ENCODE measurements around the gene SHE.

SHE gene

DNA sequence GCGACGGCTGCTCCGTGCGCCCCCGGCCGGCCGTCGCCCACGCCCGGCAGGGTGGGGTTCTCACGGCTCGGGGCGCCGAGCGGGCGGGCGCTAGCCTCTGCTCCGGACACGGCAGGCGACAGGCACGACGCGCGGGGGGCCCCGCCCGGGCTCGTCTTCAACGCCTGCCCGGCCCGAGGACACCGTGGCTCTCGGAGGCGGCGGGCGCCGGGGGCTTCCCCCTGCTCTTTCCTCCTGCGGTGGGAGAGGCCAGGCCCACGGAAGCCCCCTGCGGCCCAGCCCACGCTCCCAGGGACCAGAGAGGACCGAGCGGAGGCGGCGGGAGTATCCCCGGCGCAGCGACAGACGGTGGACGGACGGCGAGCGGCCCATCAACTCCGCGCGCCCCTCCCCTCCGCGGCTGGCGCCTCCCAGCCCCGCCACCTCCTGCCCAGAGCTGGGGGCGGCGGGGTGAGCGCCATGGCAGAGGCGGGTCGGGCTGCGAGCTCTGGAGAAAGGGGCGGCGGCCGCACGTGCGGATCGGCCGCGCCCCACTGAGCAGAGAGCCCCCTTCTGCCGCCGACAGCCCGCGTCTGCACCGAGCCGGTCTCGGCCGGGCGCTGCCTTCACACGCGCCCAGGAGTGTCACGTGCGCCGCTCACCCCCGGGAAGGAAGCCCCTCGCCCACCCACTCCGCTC is at the start of gene SHE, which contains the start of gene TDRD10:
Gene SHE (minus strand): TSS at position 347 of the 678 bp plus-strand sequence. CDS start 386 bp downstream, outside the sequence.
Gene TDRD10 (plus strand): TSS at position 154 of the 678 bp plus-strand sequence. CDS start 4,685 bp downstream, outside the sequence.
- no peak within 1 kb of the TSS for H3K4me3 Mint-ChIP-seq
- H3K36me3 Mint-ChIP-seq (ENCODE audit: low read depth), result no peaks in the 10 kb centered on the region
- peaks cover 71% of the 10 kb centered on the region for H3K27me3 Mint-ChIP-seq (ENCODE audit: low read depth)
- peaks cover 3% of the 10 kb centered on the region for H3K4me1 Mint-ChIP-seq (ENCODE audit: low read depth)
- no peak within 1 kb of the TSS for H3K27ac Mint-ChIP-seq
- DNase-seq (ENCODE audit: low spot score), result no peak
- H3K9me3 Mint-ChIP-seq, result no peaks in the 10 kb centered on the region

DNA sequence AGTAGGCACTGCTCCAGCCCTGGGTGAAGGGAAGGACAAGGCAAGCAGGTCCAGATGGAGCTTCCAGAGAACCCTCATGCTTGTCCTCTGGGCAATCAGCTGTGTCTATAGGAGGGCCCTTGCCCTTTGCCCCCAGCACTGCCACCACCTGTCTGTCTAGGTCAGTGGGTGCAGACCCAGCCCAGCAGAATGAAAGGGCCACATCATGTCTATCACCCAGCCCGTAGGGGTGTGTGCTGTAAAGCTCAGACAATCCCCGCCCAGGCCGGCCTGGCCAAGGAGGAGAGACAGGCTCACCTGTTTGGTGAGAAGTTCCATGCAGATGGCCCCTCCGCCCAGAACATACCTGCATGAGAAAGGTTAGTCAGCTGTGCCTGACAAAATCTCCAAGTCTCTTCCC is 49.3 kb upstream of the SHE start:
- H3K9me3 Mint-ChIP-seq, result no peaks in the 10 kb centered on the region
- H3K27me3 Mint-ChIP-seq (ENCODE audit: low read depth), result no peaks in the 10 kb centered on the region
- no peak for DNase-seq (ENCODE audit: low spot score)
- H3K36me3 Mint-ChIP-seq (ENCODE audit: low read depth), result peaks cover 66% of the 10 kb centered on the region
- no peak overlapping the region for H3K27ac Mint-ChIP-seq
- H3K4me3 Mint-ChIP-seq, result no peak overlapping the region
- peaks cover 16% of the 10 kb centered on the region for H3K4me1 Mint-ChIP-seq (ENCODE audit: low read depth)

DNA sequence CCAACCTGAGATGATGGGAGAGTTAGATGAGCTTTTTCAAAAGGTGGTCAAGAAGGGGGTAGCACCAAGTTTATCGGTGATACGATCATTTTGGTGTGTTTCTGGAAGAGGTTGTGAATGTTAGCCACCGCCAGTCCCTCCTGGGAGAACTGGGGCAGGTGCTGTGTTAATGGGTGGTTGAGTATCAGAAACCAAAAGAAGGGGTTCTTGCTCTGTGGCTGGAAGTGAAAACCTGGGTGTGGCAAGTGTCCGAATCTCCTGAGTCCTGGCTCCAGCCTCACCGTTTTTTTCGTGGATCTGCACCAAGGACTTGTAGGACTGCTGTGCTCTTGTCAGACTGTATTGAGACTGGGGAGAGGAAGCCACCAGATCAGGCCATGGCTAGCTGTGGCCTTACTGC is 48.4 kb upstream of the SHE start:
- Mint-ChIP-seq H3K27ac (no peak overlapping the region), H3K4me1 (ENCODE audit: low read depth) (peaks cover 8% of the 10 kb centered on the region), H3K9me3 (no peaks in the 10 kb centered on the region), H3K36me3 (ENCODE audit: low read depth) (peaks cover 59% of the 10 kb centered on the region), H3K27me3 (ENCODE audit: low read depth) (no peaks in the 10 kb centered on the region), H3K4me3 (no peak overlapping the region)
- no peak for DNase-seq (ENCODE audit: low spot score)

DNA sequence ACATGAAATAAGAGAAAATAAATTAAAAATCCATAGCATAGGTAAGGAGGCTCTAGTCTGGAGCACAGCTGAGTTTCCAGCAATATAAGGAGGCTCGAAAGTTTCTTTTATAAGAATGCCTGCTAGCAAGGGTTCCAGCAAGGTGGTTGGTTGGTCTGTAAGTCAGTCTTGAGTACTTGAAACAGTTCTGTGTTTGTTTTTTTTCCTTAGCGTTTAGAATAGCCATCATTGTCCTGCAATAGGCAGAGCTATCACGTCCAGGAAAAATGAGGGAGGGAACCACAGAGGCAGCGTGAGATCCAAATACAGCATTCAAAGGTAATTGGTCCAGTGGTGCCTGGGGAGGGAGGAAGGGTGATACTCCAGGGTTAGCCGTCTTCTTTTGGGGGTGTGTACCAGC is 47.9 kb upstream of the SHE start:
- H3K27me3 Mint-ChIP-seq (ENCODE audit: low read depth), result no peaks in the 10 kb centered on the region
- H3K9me3 Mint-ChIP-seq, result no peaks in the 10 kb centered on the region
- H3K36me3 Mint-ChIP-seq (ENCODE audit: low read depth), result peaks cover 53% of the 10 kb centered on the region
- DNase-seq (ENCODE audit: low spot score), result no peak
- H3K27ac Mint-ChIP-seq, result no peak overlapping the region
- H3K4me3 Mint-ChIP-seq, result no peak overlapping the region
- H3K4me1 Mint-ChIP-seq (ENCODE audit: low read depth), result peaks cover 7% of the 10 kb centered on the region

DNA sequence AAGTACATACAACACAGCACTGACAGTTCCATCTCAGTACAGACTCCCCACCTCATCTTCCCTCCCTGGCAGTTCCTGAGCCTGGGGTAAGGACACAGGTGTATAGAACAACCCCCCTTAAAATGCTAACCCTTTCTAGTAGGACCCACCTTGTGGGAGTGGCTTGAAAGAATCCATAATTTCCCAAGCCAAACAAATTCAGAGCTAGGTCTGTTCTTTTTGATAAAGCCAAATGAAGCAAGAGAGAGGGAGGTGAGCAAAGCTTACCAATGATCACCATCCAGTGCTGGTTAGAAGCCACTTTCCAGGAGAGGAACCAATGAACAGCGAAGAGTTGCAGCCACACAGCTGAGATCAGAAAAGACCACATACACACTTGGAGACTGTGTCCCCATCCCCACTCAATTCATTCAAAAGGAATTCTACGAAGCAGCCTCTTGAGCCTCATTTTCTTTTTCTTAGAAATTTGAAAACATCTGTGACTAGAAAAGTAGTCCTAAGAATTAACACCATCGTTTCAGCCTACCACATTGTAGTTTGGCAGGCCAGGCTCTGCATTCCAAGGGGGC is 47.1 kb upstream of the SHE start:
- Mint-ChIP-seq H3K27ac (peak overlapping the region; percentile 53), H3K27me3 (ENCODE audit: low read depth) (peaks cover 3% of the 10 kb centered on the region), H3K36me3 (ENCODE audit: low read depth) (peaks cover 46% of the 10 kb centered on the region), H3K4me3 (no peak overlapping the region), H3K4me1 (ENCODE audit: low read depth) (peaks cover 7% of the 10 kb centered on the region), H3K9me3 (no peaks in the 10 kb centered on the region)
- DNase-seq (ENCODE audit: low spot score), result no peak

DNA sequence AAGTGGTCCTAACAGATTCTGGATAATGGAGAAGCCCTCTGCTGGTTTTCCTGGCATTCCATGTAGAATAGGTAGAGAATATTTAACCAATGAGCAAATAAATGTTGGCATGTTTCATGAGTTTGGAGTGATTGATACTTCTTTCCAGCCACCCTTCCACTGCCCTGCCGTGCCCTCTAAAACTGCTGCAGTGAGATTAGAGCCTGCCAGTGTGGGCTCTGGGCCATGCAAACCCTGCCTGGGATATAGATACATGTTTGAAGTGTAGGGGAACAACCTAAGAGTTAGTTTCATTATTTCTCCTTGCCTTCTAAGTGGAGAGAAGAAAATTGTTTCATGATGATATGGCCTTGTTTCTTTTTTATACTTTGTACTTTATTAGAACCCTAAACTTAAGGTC is 45.8 kb upstream of the SHE start:
- H3K27ac Mint-ChIP-seq, result no peak overlapping the region

DNA sequence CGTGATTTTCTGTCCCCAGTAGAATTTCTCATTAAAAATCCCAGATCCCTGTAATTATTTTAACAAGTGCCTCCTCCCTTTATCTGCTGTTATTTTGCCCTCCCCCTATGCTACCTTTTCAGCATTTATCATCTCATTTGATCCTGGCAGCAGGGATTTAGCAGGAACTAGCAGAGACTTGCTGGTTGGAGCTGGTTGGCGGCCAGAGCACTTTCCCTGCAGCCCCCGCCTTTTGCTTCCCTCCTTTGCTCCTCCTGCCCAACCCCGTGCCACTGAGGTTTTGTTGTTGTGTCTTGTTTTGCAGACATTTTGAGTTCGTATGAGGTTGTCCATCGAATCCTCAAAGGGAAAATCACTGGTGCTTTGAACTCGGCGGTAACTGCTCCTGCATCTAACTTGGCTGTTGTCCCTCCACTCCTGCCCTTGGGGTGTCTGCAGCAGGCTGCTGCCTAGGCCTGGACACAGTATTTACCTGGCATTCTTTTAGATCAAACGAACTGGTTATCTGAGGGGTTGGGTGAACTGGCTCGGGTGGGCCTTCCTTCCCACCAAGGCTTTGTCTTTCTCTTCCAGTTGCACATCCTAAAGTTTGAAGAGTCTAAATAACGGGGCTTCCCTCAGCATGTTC is 45.0 kb upstream of the SHE start:
- Mint-ChIP-seq H3K27ac (no peak overlapping the region), H3K4me1 (ENCODE audit: low read depth) (peaks cover 7% of the 10 kb centered on the region), H3K36me3 (ENCODE audit: low read depth) (peaks cover 29% of the 10 kb centered on the region), H3K9me3 (no peaks in the 10 kb centered on the region), H3K4me3 (no peak overlapping the region), H3K27me3 (ENCODE audit: low read depth) (peaks cover 3% of the 10 kb centered on the region)
- DNase-seq (ENCODE audit: low spot score), result no peak

More for the DNA sequence above, 45.8 kb upstream of the SHE start:
- Mint-ChIP-seq H3K9me3 (no peaks in the 10 kb centered on the region), H3K27me3 (ENCODE audit: low read depth) (peaks cover 3% of the 10 kb centered on the region), H3K4me1 (ENCODE audit: low read depth) (peaks cover 7% of the 10 kb centered on the region), H3K36me3 (ENCODE audit: low read depth) (peaks cover 36% of the 10 kb centered on the region), H3K4me3 (no peak overlapping the region)
- DNase-seq (ENCODE audit: low spot score), result no peak

DNA sequence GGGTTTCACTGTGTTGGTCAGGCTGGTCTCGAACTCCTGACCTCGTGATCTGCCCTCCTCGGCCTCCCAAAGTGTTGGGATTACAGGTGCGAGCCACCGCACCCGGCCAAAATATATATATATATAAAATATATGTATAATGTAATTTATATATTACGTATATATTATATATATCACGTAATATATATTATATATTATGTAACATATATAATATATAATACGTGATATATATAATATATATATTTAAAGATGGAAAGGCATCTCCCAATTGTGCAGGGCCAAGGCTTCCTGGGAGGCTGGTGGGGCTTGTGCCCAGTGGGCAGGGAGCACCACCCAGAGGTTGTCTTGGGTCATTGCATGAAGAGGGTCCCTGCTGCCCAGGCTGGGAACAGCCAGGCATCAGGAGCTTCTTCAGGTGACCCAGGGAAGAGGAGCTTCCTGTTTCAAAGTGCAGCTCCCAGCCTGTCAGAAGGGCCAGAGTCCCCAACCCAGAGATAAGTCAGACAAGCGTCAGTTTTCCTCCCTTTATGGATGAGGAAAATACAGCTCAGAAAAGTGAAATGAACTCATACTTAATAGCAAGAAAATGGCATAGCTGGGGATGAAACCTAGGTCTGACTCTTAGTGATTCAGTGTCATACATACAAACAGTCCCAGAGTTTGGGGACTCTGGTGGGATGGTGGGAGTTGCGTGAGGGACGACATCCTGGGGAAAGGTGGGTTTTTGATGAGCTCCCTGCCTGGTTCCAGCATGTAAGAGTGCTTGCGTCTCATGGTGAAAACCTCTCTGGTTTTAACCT is 44.3 kb upstream of the SHE start:
- peak; percentile 32 for DNase-seq (ENCODE audit: low spot score)
- Mint-ChIP-seq H3K4me1 (ENCODE audit: low read depth) (peaks cover 7% of the 10 kb centered on the region), H3K27me3 (ENCODE audit: low read depth) (peaks cover 5% of the 10 kb centered on the region), H3K9me3 (no peaks in the 10 kb centered on the region), H3K4me3 (no peak overlapping the region), H3K36me3 (ENCODE audit: low read depth) (peaks cover 25% of the 10 kb centered on the region), H3K27ac (no peak overlapping the region)

DNA sequence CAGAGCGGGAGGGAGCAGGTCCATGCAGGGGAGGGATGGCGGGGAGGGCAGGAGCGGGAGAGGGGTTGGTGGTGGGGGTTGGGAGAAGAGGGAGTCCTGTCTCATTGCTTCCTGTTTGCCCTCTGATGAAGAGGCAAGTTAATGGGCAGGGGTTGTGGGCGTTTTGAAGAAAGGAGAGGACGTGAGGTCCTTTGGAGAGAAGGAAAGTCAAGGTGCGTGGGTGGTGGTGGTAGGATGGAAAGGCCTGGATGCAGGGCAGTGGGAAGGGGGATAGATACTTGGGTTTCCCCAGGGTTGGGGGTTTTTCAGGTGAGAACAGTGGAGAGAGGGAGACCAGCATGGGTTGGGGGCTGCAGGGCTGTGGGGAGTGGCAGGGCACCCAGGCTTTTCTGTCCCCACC is 39.0 kb upstream of the SHE start:
- Mint-ChIP-seq H3K27ac (no peak overlapping the region), H3K27me3 (ENCODE audit: low read depth) (peaks cover 16% of the 10 kb centered on the region)

DNA sequence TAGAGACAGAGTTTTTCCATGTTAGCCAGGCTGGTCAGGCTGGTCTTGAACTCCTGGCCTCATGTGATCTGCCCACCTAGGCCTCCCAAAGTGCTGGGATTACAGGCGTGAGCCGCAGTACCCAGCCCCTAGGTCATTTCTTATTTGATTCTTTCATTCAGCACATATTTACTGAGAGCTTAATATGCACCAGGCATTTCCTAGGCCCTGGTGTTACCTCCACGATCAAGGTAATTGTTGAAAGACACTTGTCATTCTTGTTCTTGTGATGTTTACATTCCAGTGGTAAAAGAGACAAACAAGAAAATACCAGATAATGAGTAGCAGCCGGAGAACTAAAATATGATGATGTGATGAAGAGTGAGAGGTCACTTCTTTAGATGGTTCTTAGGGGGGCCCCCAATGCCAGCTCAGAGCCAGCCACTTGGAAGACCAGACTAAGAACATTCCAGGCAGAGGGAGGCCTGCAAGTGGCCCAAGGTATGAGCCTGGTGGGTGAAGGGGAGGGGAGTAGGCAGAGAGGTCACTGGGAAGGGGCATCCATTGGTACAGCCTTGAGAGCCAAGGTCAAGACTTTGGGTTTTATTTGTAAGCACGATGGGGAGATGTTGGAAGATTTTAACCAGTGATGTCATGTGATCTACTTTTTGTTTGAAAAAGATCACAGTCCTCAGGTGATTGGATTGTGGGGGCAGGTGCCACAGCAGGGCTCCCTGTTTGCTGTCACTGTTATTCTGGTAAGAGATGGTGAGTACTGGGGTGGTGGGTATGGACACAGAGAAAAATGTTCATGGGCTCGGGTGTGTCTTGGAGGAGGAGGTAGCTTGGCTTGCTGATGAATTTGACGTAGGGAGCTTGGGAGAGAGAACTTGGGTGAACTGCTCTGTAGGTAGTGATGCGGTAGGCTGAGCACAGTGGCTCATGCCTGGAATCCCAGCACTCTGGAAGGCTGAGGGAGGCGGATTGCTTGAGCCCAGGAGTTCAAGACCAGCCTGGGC is 37.6 kb upstream of the SHE start:
- no peak for DNase-seq (ENCODE audit: low spot score)
- Mint-ChIP-seq H3K9me3 (no peaks in the 10 kb centered on the region), H3K27me3 (ENCODE audit: low read depth) (peaks cover 22% of the 10 kb centered on the region), H3K27ac (no peak overlapping the region), H3K4me1 (ENCODE audit: low read depth) (no peaks in the 10 kb centered on the region), H3K36me3 (ENCODE audit: low read depth) (no peaks in the 10 kb centered on the region), H3K4me3 (no peak overlapping the region)

More for the DNA sequence above, 39.0 kb upstream of the SHE start:
- Mint-ChIP-seq H3K4me3 (no peak overlapping the region), H3K9me3 (no peaks in the 10 kb centered on the region), H3K4me1 (ENCODE audit: low read depth) (no peaks in the 10 kb centered on the region), H3K36me3 (ENCODE audit: low read depth) (no peaks in the 10 kb centered on the region)
- DNase-seq (ENCODE audit: low spot score), result no peak

DNA sequence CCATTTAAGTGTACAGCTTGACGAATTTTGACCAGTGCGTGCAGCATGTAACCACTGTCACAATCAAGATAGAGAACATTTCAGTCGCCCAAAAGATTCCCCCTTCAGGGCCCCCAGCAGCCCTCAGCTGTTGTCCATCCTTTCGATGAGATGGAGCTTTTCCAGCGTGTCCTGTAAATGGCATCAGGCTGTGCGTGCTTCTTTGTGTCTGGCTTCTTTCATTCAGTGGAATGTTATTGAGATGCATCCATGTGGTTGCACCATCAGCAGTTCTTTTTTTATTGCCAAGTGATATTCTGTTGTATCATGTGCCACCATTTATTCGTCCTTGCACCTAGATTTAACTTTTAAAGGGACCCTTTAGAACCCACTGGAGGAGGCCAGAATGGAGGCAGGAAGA is 34.4 kb upstream of the SHE start:
- no peak overlapping the region for H3K27ac Mint-ChIP-seq

DNA sequence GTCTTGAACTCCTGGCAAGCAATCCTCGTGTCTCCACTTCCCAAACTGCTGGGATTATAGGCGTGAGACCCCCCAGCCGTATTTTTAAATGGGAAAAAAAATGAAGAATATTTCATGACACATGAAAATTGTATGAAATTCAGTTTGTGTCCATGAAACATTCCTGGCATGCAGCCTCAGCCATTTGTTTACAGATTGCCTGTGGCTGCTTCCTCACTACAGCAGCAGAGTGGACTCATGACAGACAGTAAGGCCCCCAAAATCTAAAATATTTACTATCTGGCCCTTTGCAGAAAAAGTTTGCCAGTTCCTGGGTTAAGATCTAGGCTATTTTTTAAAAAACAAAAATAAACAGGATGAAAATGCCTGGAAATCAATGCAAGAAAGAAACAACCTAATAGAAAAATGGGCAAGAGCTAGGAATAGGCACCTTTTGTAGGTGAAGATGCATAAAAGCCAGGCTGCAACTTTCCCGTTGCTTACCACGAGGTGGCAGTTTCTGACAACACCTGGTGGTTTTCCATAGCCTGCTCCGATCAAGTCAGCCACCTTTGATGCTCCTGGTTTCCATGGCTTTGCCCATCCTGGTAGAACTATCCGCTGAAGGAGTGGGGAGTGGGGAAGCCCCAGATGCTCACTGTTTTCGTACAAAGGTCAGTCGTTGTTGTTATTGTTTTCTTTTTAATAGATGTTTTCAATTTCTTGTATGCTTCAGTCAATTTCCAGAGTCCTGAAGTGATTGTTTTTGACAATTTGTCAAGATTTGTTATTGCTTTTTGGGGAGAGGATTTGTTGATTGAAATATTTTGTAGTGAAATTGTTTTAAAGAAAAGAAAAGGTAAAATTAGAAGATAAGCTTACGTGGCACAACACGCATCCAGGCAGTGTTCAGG is 32.0 kb upstream of the SHE start:
- H3K9me3 Mint-ChIP-seq, result no peaks in the 10 kb centered on the region
- no peak overlapping the region for H3K4me3 Mint-ChIP-seq
- H3K27ac Mint-ChIP-seq, result no peak overlapping the region
- H3K4me1 Mint-ChIP-seq (ENCODE audit: low read depth), result no peaks in the 10 kb centered on the region
- no peaks in the 10 kb centered on the region for H3K36me3 Mint-ChIP-seq (ENCODE audit: low read depth)
- peaks cover 10% of the 10 kb centered on the region for H3K27me3 Mint-ChIP-seq (ENCODE audit: low read depth)
- DNase-seq (ENCODE audit: low spot score), result no peak

More for the DNA sequence above, 34.4 kb upstream of the SHE start:
- H3K4me3 Mint-ChIP-seq, result no peak overlapping the region
- H3K36me3 Mint-ChIP-seq (ENCODE audit: low read depth), result no peaks in the 10 kb centered on the region
- no peaks in the 10 kb centered on the region for H3K4me1 Mint-ChIP-seq (ENCODE audit: low read depth)
- no peaks in the 10 kb centered on the region for H3K9me3 Mint-ChIP-seq
- no peak for DNase-seq (ENCODE audit: low spot score)
- H3K27me3 Mint-ChIP-seq (ENCODE audit: low read depth), result peaks cover 21% of the 10 kb centered on the region
